GM19463 (cell line): ENCODE measurements around the gene PTGIS.

Experiments used
- ATAC-seq: cut with Tn5 transposase; IDR thresholded peaks from one replicate; pipeline ENCODE4 v1.9.1; 2021; ENCODE audit warnings: mild to moderate bottlenecking, moderate library complexity; ENCODE audit not compliant: unreplicated experiment

The PTGIS gene

GRCh38 chr20:49475292-49476015 lies 92.5 kb downstream of the PTGIS start:
- no peak for ATAC-seq

GRCh38 chr20:49471397-49471796 lies 96.5 kb downstream of the PTGIS start:
- no peak for ATAC-seq

GRCh38 chr20:49470922-49471321 lies 97.0 kb downstream of the PTGIS start:
- no peak for ATAC-seq

GRCh38 chr20:49469060-49469459 lies 98.9 kb downstream of the PTGIS start:
- ATAC-seq, result no peak

GRCh38 chr20:49468412-49468811 lies 99.5 kb downstream of the PTGIS start:
- ATAC-seq, result no peak

GRCh38 chr20:49466114-49466912 lies 101.6 kb downstream of the PTGIS start:
- ATAC-seq, result no peak

GRCh38 chr20:49464556-49464955 lies 103.4 kb downstream of the PTGIS start:
- ATAC-seq, result no peak

- ATAC-seq, result no peak
Measured at GRCh38 chr20:49462626-49463025, 105.3 kb downstream of the PTGIS start.

- no peak for ATAC-seq
Measured at GRCh38 chr20:49461894-49462620, 105.9 kb downstream of the PTGIS start.

- ATAC-seq, result no peak
Measured at GRCh38 chr20:49460916-49461315, 107.0 kb downstream of the PTGIS start.

GRCh38 chr20:49460131-49460530 lies 107.8 kb downstream of the PTGIS start:
- ATAC-seq, result no peak

- ATAC-seq, result no peak
Measured at GRCh38 chr20:49459684-49460083, 108.3 kb downstream of the PTGIS start.

- ATAC-seq, result no peak
Measured at GRCh38 chr20:49457444-49457843, 110.5 kb downstream of the PTGIS start.

GRCh38 chr20:49456646-49457045 lies 111.3 kb downstream of the PTGIS start:
- no peak for ATAC-seq

GRCh38 chr20:49455691-49456090 lies 112.2 kb downstream of the PTGIS start:
- no peak for ATAC-seq
